Esophagus squamous epithelium (tissue), 4 donors: ENCODE measurements around the gene TIMP4.

ENCODE experiments used
- POLR2A ChIP-seq, 4 donors: fragments of 450-650 bp; IDR thresholded peaks; one replicate each; pipeline ENCODE4 v1.6.1; 2017; ENCODE audit warnings: antibody characterized with exemption in 4 of 4, mild to moderate bottlenecking in 4 of 4, moderate library complexity in 3 of 4
- TF ChIP-seq, protein P1 (sequence below), 6 experiments: fragments of 450-650 bp in 4 of 6; fragments of 200-600 bp in 2 of 6; sonication (generic) in 2 of 6; IDR thresholded peaks; one replicate each; pipeline ENCODE4 v1.5.1; 2016 to 2019; ENCODE audit warnings: antibody characterized with exemption in 6 of 6, mild to moderate bottlenecking in 4 of 6, moderate library complexity in 4 of 6

DNA sequence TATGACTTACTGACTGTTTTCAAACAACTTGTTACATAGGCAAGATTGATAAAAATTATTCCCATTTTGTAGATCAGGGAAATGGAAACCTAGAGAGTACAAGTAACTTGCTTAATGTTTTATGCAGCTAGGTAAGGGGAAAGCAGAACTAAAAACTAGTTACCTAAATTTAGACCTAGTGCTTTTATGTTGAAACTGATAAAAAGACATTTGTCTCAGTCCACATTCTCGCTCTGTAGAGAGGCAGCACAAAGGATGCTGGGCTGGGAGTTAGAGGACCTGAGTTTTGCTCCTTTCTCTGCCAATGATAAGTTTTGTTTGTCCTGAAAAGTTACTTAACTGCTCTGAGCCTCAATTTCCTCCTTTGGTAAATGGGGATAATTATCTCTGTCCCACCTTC, 17.4 kb downstream of the TIMP4 start:
- TF ChIP-seq, protein P1, sequence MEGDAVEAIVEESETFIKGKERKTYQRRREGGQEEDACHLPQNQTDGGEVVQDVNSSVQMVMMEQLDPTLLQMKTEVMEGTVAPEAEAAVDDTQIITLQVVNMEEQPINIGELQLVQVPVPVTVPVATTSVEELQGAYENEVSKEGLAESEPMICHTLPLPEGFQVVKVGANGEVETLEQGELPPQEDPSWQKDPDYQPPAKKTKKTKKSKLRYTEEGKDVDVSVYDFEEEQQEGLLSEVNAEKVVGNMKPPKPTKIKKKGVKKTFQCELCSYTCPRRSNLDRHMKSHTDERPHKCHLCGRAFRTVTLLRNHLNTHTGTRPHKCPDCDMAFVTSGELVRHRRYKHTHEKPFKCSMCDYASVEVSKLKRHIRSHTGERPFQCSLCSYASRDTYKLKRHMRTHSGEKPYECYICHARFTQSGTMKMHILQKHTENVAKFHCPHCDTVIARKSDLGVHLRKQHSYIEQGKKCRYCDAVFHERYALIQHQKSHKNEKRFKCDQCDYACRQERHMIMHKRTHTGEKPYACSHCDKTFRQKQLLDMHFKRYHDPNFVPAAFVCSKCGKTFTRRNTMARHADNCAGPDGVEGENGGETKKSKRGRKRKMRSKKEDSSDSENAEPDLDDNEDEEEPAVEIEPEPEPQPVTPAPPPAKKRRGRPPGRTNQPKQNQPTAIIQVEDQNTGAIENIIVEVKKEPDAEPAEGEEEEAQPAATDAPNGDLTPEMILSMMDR (IDR thresholded peaks at IDR 0.05): no peak
- no peak for TF ChIP-seq POLR2A (IDR thresholded peaks at IDR 0.05)
